GM19455 (cell line): ENCODE measurements around the gene DLK1.

ENCODE experiments used
- ATAC-seq: cut with Tn5 transposase; IDR thresholded peaks from one replicate; pipeline ENCODE4 v1.9.1; 2021; ENCODE audit not compliant: unreplicated experiment

The DLK1 gene

DNA sequence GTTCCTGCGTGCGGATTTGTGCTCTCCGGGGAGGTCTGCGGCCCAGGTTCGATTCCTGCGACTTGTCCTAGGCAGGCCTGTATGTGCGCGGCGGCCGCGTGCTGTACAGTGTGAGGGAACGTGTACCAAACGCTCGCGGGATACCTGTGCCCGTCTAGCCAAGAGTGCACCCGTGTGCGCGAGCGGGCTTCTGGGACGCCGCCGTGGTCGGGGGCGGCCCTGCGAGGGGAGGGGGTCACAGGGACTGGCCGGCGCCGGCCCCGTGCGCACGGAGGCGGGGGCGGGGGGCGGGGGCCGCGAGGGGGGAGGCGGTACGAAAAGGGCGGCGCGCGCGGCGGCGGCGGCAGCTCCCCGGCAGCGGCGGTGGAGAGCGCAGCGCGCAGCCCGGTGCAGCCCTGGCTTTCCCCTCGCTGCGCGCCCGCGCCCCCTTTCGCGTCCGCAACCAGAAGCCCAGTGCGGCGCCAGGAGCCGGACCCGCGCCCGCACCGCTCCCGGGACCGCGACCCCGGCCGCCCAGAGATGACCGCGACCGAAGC, at the start of gene DLK1:
DLK1 (plus strand) TSS at position 343 of the 536 bp plus-strand sequence; CDS start at position 520, 177 bp downstream.
- ATAC-seq = no peak

DNA sequence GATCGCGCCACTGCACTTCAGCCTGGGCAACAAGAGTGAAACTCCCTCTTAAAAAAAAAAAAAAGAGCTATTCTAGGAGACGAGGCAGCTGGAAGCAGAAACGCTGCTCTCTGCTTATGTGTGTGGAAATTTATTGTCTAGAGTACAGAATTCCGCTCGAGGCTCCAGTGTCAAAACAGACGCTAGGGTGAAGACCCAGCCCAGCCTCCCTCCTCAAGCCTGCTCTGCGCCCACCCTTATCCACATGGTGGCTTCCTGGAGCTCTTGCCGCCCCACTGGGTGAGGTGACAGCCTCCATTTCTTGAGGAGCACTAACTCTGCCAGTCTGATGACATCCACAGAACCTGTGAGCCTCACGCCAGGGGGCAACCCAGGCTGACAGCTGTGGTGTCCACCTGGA, 49.5 kb upstream of the DLK1 start:
- ATAC-seq = no peak

DNA sequence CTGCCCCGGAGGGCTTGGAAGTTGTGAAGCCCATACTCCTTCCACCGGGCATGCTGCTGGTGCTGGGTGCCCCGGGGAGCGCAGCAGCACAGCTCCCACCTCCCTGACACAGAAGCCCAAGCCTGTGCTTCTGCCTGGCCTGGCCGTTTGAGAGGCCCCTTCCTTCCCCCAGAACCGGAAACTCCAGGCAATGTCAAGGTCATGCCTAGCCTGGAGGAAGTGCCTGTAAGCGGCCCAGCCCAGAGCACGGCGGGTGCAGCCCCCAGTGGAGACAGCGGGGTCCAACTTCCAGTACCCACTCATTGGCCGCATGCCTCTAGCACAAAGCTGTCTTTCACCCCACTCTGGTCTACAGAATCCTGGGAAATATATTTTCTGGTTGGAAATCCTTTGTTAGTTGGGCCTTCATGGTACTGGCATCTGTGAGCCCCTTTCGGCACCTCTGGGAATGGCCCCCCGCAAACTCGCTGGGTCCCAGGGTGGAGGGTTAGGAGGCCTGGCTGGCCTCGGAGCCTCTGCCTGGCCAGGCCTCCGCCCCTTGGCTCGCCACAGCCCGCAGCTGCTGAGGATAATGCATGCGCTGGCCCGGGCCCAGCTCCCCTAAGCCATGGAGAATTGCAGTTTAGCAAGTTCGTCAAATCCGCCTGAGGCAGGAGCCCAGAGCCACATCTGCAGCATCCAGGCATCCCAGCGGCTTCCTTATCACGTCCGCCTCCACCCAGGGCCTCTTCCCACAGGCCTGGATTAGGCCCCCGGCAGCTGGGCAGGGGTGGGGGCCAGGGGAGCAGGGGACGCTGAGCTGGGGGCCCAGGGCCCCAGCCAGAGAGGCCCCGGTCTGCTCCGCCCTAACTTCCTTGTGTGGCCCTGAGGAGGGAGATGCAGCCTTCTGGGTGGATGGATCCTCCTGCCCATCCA, 48.9 kb upstream of the DLK1 start:
- no peak for ATAC-seq

DNA sequence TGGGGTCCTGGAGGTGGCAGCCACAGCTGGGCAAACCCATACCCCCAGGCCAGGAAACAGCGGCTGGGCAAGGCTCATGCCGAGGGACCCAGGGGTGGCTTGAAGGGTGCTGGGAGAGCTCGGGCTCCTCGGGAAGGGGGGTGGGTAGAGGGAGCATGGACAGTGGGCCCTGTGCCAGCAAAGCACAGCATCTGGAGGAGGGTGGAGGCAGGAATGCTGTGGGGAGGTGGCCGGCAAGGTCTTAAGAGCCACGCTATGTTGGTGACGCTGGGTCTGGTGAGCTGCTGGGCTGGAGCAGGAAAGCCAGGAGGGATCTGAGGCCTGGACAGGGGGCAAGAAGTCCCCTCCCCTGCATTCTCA, 48.2 kb upstream of the DLK1 start:
- ATAC-seq = no peak

DNA sequence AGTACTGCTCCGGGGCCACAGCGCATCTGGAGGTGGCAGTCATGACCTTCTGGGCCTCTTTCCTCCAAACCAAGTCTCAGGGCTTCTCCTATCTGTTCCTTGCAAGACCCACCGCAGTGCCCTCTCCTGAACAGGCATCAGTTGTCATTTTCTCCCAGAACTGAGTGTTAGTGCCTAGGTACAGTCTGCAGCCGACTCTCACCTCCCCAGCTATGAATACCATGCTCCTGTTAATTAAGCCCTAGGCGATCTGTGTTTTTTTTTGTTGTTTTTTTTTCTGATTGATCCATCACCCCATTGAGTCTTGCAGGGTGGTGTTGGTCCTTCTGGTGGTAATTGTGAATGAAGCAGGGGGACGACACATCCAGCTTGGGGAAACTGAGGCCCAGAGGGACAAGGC, 47.5 kb upstream of the DLK1 start:
- no peak for ATAC-seq

DNA sequence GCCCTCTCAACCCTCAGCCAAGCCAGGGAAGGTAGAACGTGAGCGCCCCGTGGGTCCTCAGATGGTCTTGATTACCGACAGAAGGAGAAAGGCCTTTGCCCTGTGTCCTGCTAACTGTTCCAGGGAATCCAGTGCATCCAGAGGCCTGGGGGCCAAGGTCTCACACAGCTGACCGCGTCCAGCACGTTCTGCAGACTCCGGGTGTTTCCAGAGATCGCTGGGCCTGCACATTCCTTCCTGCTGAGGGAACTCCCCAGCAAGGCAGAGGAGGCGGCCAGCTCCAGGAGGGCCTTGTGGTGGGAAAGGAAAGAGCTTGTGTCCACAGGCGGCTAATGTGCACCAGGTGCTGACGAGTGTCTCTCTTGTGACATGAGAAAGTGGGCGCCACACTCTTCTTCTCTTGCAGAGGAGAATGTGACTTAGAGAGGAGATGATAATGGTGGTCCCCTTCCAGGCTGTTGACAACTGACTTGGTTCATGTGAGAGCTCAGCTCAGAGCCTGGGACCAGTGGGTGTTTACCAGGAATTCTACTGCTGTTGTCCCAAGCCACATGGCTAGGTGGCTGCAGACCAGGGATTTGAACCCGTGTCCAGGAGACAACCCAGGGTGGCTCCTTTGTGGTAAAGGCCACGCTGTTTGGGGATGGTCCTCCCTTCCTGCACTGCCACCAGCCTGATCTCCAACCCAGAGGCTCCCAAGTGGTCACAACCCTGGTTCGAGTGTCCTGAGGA, 46.8 kb upstream of the DLK1 start:
- ATAC-seq = no peak

DNA sequence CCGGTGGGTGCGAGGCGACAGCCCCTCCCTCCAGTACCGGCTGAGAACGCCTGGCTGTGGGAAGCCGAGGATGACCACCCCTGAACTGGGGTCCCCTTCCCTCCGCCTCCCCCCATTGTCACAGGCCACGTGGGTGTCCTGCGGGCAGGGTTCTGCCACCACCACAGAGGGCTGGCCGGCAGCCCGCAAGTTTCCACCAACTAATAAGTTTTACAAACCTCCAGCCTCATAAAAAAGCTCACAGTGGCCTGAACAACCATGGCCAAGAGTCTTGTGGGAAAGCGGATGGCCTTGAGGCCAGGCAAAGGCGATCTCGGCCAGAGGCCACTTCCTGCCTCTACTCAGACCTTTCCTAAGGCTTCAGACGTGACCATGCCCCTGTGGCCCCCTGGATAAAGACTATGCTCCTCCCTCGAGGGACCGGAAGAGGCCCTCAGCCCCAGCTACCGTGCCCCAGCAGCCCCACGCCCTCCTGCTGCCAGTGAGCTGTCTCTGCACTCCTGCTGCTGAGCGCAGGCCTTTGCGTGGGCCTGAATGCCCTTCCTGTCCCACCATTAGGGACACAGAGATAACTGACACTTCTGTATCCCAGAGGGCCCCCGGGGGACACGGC, 46.1 kb upstream of the DLK1 start:
- ATAC-seq = no peak

DNA sequence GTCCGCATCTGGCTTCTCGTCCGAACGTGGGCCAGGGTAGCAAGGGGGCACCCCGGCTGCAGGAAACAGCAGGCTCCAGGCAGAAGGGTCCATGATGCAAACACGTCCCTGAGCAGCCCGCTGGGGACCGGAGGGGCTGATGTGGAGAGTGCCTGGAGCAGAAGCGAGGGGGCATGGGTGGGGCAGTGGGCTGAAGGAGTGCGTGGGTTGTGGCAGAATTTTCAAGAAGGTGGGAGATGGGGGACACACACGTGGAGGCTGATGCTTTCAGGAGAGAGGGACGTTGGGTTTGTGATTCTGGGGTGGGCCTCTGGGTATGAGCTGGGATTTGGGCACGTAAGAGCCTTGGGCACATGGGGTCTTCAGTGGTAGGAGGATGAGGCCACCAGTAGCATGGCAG, 45.6 kb upstream of the DLK1 start:
- ATAC-seq = no peak

DNA sequence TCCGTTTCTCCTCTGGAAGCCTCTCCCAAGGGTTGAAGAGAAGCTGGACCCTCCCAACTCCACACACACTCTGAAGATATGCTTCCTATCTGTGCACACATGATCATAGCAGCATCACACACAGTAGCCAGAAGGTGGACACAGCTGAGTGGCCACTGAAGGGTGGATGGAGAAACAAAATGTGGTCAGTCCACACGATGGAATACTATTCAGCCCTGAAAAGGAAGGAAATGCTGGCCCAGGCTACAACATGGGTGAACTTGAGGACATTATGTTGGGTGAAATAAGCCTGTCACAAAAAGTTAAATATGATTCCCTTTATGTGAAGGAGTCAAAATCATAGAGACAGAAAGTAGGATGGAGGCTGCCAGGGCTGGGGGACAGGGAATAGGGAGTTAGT, 43.9 kb upstream of the DLK1 start:
- ATAC-seq = no peak

DNA sequence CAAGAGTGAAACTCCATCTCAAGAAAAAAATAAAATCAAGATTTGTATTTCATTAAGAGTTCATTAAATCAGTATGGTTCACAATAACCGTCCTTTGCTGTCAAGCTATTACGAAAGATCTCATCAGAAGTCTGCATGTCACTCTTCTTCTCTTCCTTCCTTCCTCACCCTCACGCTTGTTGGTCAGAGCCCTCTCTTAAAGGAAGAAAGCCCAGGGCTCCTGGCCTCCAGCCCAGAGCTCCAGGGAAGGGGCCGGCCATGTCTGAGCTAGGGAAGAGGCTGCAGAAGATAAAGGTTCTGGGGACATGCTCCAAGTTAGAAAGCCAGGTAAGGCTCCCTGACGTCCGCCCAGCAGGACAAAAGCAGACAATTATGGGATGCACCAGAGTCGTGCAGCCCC, 43.1 kb upstream of the DLK1 start:
- no peak for ATAC-seq

DNA sequence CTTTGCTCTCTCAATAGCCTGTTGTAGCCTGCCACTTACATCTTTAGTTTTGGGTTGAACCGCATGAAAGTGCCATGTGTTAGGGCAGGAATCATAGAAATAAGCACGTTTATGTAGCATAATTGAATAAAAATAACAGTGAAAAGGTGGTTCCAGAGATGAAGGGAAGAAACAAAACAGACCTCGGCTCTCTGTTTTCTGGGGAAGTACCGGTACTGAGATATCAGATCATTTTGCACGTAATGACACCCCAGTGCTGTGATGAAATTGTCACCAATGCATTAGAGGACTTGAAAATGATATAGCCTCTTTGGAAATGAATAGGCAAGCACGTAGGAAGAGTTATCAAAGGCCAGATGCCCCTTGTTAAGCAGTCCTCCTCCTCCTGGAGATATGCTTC, 42.5 kb upstream of the DLK1 start:
- ATAC-seq = no peak

DNA sequence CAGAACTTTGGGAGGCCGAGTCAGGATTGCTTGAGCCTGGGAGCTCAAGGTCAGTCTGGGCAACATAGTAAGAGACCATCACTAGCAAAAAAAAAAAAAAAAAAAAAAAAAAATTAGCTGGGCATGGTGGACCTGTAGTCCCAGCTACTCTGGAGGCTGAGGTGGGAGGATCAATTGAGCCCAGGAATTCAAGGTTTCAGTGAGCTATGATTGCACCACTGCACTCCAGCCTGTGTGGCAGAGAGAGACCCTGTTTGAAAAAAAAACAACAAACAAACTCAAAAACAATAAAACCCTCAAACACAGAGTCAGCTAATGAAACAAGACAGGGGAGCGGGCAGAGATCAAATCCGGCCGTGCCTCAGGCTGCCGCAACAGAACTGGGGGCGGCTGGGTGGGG, 41.7 kb upstream of the DLK1 start:
- no peak for ATAC-seq

DNA sequence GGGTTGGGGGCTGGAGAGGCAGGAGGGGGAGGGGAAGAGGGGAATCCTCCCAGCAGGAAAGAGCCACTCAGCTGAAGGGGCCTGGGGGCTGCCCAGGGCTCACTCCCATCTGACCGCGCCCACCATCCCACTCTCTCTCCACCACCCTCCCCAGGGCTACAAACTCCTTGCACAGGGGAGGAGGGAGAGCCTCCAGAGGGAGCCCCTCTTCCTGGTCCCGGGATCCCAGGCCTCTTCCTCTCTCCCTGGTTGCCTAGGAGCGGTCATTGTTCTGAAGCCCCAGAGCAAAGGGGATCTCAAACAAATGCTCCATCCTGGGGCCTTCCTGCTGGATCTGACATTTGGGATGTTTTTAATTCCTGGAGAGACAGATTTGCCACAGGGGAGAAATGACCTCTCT, 39.8 kb upstream of the DLK1 start:
- no peak for ATAC-seq

DNA sequence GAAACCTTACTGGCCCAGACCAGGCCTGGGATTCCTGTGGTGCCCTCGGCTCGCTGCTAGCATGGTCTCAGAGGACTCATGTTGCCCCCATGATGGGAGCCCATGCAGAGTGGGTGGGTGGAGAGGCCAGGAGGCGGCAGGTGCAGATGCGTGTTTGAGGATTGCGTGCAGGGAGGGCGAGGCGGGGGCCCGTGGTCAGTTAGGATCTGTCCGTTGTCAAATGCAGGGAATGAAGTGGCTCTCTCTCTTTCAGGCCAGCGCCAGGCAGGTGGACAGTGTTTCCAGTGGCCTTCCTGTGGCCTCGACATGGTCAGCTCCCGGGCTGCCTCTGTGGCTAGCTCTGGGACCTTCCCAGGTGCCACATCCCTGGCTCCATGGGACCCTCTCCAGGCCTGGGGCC, 39.3 kb upstream of the DLK1 start:
- no peak for ATAC-seq

DNA sequence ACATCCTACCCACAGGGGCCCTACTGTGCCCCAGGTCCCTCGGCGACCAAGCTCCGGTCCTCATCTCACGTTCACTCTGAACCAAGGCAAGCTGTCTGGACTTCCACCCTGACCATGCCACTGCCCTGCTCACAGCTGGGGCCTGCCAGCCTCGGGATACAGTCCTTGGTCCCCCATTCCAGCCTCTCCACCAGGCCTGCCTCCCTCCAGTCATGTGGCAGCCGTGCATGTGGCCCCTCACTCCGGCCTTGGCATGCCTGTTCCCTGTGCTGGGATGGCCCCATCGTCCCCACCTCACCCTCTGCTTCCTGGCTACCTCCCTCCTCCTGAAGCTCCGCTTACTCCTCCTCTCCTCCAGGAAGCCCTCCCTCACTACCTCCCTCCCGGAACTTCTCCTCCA, 38.6 kb upstream of the DLK1 start:
- no peak for ATAC-seq

DNA sequence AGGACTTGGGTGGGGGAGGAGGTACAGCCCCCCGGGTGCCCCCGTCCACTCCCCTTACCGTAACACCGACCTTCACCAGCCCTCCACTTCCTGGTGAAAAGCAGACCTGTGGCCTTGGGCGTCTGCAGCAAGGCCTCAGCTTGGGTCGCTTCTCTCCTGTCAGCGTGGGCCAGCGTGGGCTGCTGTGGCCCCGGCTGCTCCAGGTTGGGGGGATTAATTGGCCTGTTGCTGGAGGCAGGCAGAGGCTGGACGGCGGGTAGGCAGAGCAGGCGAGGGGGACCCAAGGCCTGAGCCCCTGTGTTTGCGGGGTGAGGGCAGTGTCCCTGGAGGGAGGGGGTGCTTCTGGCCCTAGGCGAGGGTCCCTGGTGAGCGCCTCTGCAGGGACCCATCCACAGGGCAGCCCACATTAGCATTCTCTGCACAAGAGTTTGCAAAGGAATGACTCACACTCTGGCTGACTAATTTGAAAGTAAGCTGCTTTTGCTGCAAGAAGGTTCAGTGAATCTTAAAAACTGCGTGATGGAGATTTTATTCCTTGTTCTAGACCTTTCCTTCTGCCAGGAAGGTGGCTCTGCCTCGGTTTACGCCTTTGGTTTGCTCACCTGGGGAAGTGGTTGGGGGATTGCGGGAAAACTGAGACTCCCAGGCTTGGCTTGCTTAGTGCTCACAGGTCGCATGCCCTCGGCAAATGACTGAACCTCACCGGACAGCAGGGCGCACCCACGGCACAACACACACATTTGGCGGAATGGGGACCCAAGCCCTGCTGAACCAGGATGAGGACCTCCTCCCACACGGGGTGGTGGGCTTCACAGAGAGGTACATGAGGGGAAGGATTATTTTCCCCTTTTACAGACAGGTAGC, 37.9 kb upstream of the DLK1 start:
- no peak for ATAC-seq

DNA sequence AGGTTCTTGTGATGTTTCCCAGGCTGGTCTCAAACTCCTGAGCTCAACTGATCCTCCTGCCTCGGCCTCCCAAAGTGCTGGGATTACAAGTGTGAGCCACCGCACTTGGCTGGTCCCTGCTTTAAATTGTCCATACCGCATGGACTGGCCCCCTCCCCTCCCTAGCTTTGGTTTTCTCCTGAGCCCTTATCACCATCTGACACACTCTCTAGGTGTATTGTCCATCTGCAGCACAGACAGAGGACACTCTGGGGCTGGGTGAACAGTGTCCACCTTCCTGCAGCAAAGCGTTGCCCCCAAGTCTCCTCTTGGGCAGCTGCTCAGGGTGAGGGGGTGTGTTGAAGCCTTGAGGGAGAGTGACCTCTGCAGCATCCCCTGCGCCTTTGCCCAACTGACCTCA, 36.0 kb upstream of the DLK1 start:
- no peak for ATAC-seq

DNA sequence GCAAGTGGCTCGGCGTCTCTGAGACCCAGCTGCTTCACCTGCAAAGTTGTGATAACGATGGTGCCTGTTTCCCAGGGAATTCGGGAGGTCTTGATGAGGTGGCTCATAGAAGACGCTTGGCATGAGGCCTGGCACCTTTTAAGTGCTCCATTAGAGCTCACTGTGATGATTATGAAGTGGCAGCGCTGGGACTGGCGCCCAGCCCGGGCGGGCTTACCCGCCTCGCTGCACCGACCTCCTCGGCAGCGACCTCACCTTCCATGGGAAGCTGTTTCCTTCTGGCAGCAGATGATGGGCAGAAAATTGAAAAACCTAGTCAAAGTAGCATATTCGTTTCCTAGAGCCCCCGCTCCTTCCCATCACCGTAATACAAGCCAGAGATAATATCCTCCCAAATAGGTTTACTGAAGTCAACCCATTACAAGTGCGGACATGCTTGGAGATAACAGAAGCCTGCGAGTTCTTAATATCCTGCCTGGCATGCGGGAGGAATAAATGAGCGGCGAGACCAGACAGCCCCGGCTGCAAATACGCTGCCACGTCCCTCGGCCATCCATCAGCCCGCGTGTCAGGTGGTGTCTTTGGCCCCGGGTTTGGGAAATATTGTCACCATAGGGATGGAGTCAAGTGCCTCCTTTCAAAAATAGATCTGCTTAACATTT, 35.2 kb upstream of the DLK1 start:
- ATAC-seq = no peak

DNA sequence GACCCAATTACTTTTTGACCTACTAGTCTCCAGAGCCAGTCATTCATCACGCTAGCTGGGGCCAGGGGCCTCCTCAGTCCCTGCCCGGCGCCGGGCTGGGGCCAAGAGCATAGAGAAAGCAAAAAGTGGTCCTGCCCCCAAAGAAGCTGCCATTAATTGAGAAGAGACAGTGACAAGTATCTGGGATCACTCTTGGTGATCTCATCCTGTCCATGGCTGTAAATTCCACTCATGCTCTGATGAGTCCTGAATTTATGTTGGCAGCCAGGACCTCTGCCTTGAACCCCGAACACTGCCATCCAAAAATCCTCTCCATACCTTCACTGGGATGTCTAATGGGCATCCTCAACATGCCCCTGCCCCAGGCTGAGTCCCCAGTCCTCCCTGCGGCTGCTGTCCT, 34.4 kb upstream of the DLK1 start:
- ATAC-seq = no peak

DNA sequence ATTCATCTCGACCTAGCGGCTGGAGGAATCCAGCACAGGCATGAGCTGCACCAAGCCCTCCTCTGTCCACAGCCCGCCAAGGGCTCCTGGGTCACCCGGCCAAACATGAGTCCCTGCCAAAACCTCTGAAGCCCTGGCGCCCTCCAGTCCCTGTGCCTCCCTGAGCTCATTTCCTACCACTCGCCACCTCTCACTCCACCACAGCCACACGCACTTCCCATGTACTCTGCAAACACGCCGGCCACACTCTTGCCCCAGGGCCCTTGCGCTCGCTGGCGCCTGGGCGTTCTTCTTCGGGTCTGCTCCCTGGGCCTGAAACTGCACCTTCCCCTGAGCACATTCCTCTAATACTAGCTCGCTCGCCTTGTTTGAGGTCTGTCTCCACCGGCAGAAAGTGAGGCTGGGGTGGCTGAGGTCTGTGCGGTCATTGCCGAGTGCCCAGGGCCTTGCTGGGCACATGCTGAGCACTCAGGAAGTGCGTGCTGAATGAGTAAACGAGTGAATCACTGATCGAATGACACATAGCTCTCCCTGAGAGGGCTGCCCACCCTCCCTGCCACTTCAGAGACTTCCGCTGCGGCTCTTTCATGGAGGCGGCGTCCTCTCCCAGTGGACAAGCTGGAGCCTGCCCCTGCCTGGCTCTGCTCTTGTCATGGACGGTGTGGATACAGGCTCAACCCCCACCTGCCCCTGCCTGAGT, 33.7 kb upstream of the DLK1 start:
- ATAC-seq = no peak
